BJ (cell line): ENCODE data around the gene CIITA. TPM values are rescaled to one million over a fixed set of nuclear protein-coding genes. Genes with fewer than 3 reads are reported as not detected.

Experiments
- CTCF ChIA-PET: fragments of 350-600 bp; formaldehyde crosslinking; extraction: SDS; loops from one replicate; lab custom pipeline; 2021; ENCODE audit warnings: antibody characterized with exemption, inconsistent platforms; lab: Yijun Ruan, JAX
- POLR2A ChIA-PET: fragments of 300-600 bp; sonication (Branson Sonifier 250); formaldehyde crosslinking; extraction: SDS; loops from one replicate; lab custom pipeline; 2021; ENCODE audit warnings: antibody characterized with exemption; lab: Charles Lee
- DNase-seq: peaks from one replicate; pipeline ENCODE4 v3.0.0-alpha.2; 2011; ENCODE audit warnings: low read depth
- H3K27me3 ChIP-seq: 2 replicates; pipeline ENCODE4 v1.6.0; 2011; ENCODE audit warnings: low read length; ENCODE audit not compliant: control insufficient read depth, insufficient read depth
- H3K36me3 ChIP-seq: 2 replicates; pipeline ENCODE4 v1.5.1; 2011; ENCODE audit warnings: low read length; ENCODE audit not compliant: control insufficient read depth, insufficient read depth
- H3K4me3 ChIP-seq: 2 replicates; pipeline ENCODE4 v1.5.1; 2011; ENCODE audit warnings: low read depth, mild to moderate bottlenecking, control low read depth, low read length
- polyA plus RNA-seq: library from polyadenylated mRNA; depleted of rRNA; stranded (reverse); fragments of >200 nt; gene quantifications from 2 replicates; pipeline ENCODE4 v1.2.3, GENCODE V29; 2011
- TF ChIP-seq, protein P1 (sequence below): IDR thresholded peaks from 2 replicates; pipeline ENCODE4 v1.5.1; 2011; ENCODE audit warnings: low read depth, mild to moderate bottlenecking, control low read depth, inconsistent platforms, low read length, moderate library complexity; ENCODE audit not compliant: insufficient read depth

CIITA gene
- polyA plus RNA-seq, 1 experiment, result not detected

DNA sequence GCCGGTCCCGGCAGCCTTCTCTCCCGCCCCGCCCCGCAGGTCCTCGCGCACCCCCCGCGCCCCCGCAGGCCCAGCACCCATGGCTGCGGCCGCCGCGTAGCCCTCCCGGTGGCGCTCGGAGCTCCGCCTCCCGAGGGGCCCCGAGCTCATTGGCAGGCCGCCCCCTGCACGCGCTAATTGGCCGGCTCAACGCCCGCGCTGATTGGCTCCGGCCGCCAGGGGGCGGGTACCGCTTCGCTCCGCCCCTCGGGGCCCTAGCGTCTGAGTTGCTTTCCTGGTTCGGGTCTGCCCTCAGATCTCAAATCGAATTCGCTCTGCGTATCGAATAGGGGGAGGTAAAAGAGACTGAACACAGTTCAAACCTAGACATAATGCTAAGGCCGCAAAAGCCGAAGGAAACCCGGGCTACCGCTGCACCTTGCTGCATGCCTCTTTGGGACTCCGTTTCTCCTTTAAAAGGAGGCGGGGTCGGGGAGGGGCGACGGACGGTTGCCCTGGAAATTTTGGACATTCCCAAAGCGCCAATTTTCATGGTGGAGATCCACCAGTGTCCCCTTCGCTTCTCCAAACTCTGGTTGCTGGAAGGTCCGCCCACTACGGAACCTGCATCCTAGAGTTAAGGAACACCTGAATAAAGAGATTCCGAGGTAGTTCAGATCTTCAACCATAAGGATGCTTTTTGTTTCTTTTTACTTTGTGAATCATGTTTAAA is 65.5 kb downstream of the CIITA start, which contains the start of gene DEXI:
Gene DEXI (minus strand): TSS at position 117 of the 712 bp plus-strand sequence. CDS start 463 bp downstream, outside the sequence.
- ChIA-PET POLR2A (interaction anchor here (1.0 kb wide), 1 partner anchor 71 kb away, joined by 3 read pairs; no protein-coding TSS in a partner anchor), CTCF (interaction anchor here (0.5 to 1.0 kb wide), 3 partner anchors 9 to 803 kb away, joined by 3 to 4 read pairs (median 3); no protein-coding TSS in a partner anchor)
- DNase-seq, result peak; percentile 37
- Histone ChIP-seq H3K4me3 (peak within 1 kb of the TSS; percentile 65), H3K36me3 (no peaks in the 10 kb centered on the region), H3K27me3 (no peaks in the 10 kb centered on the region)
- TF ChIP-seq, protein P1, sequence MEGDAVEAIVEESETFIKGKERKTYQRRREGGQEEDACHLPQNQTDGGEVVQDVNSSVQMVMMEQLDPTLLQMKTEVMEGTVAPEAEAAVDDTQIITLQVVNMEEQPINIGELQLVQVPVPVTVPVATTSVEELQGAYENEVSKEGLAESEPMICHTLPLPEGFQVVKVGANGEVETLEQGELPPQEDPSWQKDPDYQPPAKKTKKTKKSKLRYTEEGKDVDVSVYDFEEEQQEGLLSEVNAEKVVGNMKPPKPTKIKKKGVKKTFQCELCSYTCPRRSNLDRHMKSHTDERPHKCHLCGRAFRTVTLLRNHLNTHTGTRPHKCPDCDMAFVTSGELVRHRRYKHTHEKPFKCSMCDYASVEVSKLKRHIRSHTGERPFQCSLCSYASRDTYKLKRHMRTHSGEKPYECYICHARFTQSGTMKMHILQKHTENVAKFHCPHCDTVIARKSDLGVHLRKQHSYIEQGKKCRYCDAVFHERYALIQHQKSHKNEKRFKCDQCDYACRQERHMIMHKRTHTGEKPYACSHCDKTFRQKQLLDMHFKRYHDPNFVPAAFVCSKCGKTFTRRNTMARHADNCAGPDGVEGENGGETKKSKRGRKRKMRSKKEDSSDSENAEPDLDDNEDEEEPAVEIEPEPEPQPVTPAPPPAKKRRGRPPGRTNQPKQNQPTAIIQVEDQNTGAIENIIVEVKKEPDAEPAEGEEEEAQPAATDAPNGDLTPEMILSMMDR, result no peak

DNA sequence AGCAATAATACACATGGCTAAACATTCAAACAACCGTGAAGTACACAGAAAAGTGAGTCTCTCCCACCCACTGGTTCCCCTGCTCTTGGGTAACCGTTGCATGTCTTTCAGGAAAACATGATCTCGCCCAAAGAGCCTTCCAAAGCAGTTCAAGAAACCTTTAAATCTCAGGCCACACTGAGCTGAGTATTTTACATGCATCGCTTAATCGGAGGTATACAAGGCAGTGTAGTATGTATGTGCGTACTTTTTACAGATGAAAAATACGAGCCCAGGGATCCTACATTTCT is 66.0 kb downstream of the CIITA start:
- POLR2A ChIA-PET, result no interaction called here
- Histone ChIP-seq H3K4me3 (no peak overlapping the region), H3K36me3 (no peaks in the 10 kb centered on the region), H3K27me3 (no peaks in the 10 kb centered on the region)
- CTCF ChIA-PET, result no interaction called here
- TF ChIP-seq, protein P1, result no peak
- DNase-seq, result no peak

DNA sequence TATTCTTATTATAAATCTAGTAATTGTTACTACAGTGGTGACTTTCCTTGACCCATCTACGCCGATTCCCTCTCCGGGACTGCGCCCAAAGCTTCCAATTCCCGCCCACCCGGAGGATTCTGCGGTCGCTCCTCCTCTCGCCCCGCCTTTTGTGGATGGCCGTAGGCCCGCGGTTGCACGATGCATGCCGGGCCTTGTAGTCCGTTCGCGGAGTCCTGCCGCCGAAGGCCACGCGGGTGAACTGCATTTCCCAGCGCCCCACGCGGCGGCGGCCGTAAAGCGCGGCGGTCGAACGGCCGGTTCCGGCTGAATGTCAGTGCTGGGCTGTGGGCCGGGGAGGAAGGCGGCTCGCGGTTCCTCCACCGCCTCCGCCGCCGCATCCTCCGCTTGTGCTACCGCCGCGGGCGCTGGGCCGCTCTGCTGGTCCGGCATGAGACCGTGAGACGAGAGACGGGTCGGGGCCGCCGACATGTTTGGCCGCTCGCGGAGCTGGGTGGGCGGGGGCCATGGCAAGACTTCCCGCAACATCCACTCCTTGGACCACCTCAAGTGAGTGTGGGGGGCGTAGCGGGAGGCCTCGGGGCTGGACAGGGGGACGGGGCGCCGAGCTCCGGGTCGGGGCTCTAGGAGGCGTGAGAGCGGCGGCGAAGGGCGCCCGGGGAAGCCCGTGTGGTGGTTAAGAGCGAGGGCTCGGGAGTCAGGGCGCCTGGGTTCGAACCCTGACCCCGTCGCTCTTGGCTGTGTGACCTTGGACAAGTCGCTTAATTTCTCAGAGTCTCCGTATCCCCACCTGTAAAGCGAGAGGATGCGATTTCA is 67.5 kb downstream of the CIITA start, which contains the start of gene CLEC16A:
Gene CLEC16A (plus strand): TSS at position 316 of the 816 bp plus-strand sequence. CDS start 154 bp downstream, at position 470.
- Histone ChIP-seq H3K36me3 (no peaks in the 10 kb centered on the region), H3K27me3 (no peaks in the 10 kb centered on the region), H3K4me3 (peak within 1 kb of the TSS; percentile 81)
- ChIA-PET POLR2A (no interaction called here), CTCF (interaction anchor here (0.7 to 2.0 kb wide), 5 partner anchors 9 to 73 kb away, joined by 3 to 8 read pairs (median 3); no protein-coding TSS in a partner anchor)
- TF ChIP-seq, protein P1, result no peak
- DNase-seq, result peak; percentile 84

DNA sequence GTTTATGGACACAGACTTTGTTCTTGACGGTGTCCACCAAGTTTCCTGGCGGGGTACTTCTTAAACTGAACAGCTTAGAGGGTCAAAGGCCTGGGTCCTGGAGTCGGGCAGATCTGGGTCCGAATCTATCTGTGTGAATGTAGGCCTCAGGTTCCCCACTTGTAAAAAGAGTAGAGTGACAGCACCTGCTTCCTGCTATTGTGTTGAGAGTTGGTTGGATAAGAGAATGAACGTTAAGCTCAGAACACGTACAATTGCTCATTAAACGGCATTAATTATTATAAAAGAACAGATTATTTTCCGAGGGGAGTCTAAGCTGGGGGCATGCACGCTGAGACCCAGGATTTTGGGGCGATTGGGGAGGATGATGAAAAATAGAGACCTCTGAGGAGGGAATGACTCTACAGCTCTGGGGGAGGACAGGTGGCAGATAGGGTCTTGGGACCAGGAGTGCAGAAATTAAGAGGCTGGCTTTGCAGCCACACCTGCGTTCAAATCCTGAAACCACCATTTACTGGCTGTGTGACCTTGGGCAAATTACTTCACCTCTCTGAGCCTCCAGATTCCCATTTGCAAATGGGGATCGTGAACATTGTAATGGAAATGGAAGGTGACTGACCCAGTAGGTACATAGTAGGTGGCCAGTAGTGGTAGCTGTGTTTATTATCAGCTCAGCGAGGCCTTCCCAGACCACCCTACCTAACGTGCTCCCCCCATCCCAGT is 68.2 kb downstream of the CIITA start:
- CTCF ChIA-PET, result interaction anchor here (0.8 to 2.0 kb wide), 4 partner anchors 9 to 74 kb away, joined by 3 to 8 read pairs (median 3); no protein-coding TSS in a partner anchor

More for the DNA sequence above, 68.2 kb downstream of the CIITA start:
- no peaks in the 10 kb centered on the region for H3K36me3 ChIP-seq
- POLR2A ChIA-PET, result no interaction called here
- no peaks in the 10 kb centered on the region for H3K27me3 ChIP-seq
- peak overlapping the region; percentile 81 for H3K4me3 ChIP-seq
- DNase-seq, result no peak
- TF ChIP-seq, protein P1, result no peak
